ENCODE results near the gene COL18A1. TPM values are rescaled to one million over a fixed set of nuclear protein-coding genes. Genes with fewer than 3 reads are reported as not detected.

The COL18A1 gene
- total and polyA plus RNA-seq, 4 donors = 44.9 to 308 (median 232) TPM

DNA sequence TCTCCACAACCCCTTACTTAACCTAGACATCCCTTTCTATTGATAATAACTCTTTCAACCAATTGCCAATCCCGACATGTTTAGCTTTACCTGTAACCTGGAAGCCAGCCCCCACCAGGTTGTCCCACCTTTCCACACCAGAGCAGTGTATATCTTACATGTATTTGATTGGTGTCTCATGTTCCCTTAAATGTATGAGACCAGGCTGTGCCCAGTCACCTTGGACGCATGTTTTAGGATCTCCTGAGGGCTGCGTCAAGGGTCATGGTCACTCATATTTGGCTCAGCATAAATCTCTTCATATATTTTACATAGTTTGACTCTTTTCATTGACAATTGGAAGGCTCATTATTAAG, 142.6 kb downstream of the COL18A1 start:
- Histone ChIP-seq H3K36me3 (ENCODE audit: control insufficient read depth in 4 of 4, insufficient read depth in 3 of 4, low read depth in 1 of 4, low read length in 3 of 4) (no peaks in the 10 kb centered on the region), H3K9me3 (ENCODE audit: control insufficient read depth in 4 of 4, low read length in 3 of 4) (no peaks in the 10 kb centered on the region), H3K9ac (ENCODE audit: low read depth in 1 of 2, low read length in 2 of 2) (no peak overlapping the region), H3K4me3 (ENCODE audit: low read depth in 1 of 3, low read length in 3 of 3) (no peak overlapping the region), H3K4me1 (ENCODE audit: control insufficient read depth in 4 of 4, insufficient read depth in 4 of 4, low read length in 3 of 4) (peaks cover 0 to 3% (median 0%) of the 10 kb centered on the region in 4 donors), H3K27me3 (ENCODE audit: control insufficient read depth in 4 of 4, insufficient read depth in 4 of 4, low read length in 3 of 4) (no peaks in the 10 kb centered on the region), H3K27ac (ENCODE audit: low read depth in 1 of 2, low read length in 2 of 2) (no peak overlapping the region)
- no peak for DNase-seq (ENCODE audit: low spot score)
- WGBS = 94% methylated on average over 3 of the region's 3 CpGs
- TF ChIP-seq, protein P1, sequence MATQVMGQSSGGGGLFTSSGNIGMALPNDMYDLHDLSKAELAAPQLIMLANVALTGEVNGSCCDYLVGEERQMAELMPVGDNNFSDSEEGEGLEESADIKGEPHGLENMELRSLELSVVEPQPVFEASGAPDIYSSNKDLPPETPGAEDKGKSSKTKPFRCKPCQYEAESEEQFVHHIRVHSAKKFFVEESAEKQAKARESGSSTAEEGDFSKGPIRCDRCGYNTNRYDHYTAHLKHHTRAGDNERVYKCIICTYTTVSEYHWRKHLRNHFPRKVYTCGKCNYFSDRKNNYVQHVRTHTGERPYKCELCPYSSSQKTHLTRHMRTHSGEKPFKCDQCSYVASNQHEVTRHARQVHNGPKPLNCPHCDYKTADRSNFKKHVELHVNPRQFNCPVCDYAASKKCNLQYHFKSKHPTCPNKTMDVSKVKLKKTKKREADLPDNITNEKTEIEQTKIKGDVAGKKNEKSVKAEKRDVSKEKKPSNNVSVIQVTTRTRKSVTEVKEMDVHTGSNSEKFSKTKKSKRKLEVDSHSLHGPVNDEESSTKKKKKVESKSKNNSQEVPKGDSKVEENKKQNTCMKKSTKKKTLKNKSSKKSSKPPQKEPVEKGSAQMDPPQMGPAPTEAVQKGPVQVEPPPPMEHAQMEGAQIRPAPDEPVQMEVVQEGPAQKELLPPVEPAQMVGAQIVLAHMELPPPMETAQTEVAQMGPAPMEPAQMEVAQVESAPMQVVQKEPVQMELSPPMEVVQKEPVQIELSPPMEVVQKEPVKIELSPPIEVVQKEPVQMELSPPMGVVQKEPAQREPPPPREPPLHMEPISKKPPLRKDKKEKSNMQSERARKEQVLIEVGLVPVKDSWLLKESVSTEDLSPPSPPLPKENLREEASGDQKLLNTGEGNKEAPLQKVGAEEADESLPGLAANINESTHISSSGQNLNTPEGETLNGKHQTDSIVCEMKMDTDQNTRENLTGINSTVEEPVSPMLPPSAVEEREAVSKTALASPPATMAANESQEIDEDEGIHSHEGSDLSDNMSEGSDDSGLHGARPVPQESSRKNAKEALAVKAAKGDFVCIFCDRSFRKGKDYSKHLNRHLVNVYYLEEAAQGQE (IDR thresholded peaks at IDR 0.05) = no peak
- no peak for TF ChIP-seq RXRA (IDR thresholded peaks at IDR 0.05)
- TF ChIP-seq, protein P2, sequence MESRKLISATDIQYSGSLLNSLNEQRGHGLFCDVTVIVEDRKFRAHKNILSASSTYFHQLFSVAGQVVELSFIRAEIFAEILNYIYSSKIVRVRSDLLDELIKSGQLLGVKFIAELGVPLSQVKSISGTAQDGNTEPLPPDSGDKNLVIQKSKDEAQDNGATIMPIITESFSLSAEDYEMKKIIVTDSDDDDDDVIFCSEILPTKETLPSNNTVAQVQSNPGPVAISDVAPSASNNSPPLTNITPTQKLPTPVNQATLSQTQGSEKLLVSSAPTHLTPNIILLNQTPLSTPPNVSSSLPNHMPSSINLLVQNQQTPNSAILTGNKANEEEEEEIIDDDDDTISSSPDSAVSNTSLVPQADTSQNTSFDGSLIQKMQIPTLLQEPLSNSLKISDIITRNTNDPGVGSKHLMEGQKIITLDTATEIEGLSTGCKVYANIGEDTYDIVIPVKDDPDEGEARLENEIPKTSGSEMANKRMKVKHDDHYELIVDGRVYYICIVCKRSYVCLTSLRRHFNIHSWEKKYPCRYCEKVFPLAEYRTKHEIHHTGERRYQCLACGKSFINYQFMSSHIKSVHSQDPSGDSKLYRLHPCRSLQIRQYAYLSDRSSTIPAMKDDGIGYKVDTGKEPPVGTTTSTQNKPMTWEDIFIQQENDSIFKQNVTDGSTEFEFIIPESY (IDR thresholded peaks at IDR 0.05) = no peak
- TF ChIP-seq FOXA2 (IDR thresholded peaks at IDR 0.05) = no peak
- TF ChIP-seq, protein P3, sequence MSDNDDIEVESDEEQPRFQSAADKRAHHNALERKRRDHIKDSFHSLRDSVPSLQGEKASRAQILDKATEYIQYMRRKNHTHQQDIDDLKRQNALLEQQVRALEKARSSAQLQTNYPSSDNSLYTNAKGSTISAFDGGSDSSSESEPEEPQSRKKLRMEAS (IDR thresholded peaks at IDR 0.05) = no peak
- no peak for TF ChIP-seq HNF4G (IDR thresholded peaks at IDR 0.05)
- TF ChIP-seq HNF4A (conservative IDR thresholded peaks at IDR 0.05) = no peak
- no peak for TF ChIP-seq TAF1 (conservative IDR thresholded peaks at IDR 0.05)
- no peak for TF ChIP-seq FOXA1 (IDR thresholded peaks at IDR 0.05)
- TF ChIP-seq RAD21 (IDR thresholded peaks at IDR 0.05) = no peak

DNA sequence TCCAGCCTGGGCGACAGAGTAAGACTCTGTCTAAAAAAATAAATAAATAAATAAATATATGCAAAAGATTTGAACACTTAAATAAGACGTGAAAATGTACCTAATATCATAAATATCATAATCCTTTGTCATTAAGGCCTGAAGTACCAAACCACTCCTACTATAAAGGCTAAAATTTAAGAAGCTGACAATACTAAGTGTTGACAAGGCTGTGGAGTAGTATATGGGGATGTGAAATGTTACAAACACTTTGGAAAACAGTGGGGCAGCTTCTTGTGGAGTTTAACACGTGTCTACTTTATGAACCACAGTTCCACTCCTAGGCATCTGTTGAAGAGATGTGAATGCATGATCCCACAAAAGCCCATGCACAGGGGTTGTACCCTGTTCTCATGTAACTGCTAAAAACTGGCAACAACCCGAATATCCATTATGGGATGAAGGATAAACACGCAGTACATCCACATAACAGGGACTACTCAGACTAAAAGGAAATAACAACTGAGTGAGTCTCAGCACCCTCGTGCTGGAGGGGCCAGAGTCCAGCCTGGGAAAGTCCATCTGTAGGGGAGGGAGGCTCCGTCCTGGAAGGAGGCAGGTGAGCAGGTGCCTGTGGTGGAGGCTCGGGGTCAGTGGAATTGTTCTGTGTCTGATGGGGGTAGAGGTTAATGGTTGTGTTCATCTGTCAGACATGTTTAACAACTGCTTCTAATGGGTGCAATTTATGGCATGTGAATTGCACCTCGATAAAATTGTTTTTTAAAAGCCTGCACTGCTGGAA, 143.9 kb downstream of the COL18A1 start:
- WGBS = 79% methylated on average over 9 of the region's 9 CpGs
- Histone ChIP-seq H3K4me3 (ENCODE audit: low read depth in 1 of 3, low read length in 3 of 3) (no peak overlapping the region), H3K4me1 (ENCODE audit: control insufficient read depth in 4 of 4, insufficient read depth in 4 of 4, low read length in 3 of 4) (peaks cover 0 to 5% (median 0%) of the 10 kb centered on the region in 4 donors), H3K36me3 (ENCODE audit: control insufficient read depth in 4 of 4, insufficient read depth in 3 of 4, low read depth in 1 of 4, low read length in 3 of 4) (no peaks in the 10 kb centered on the region), H3K9me3 (ENCODE audit: control insufficient read depth in 4 of 4, low read length in 3 of 4) (no peaks in the 10 kb centered on the region), H3K27ac (ENCODE audit: low read depth in 1 of 2, low read length in 2 of 2) (no peak overlapping the region), H3K27me3 (ENCODE audit: control insufficient read depth in 4 of 4, insufficient read depth in 4 of 4, low read length in 3 of 4) (no peaks in the 10 kb centered on the region), H3K9ac (ENCODE audit: low read depth in 1 of 2, low read length in 2 of 2) (no peak overlapping the region)
- DNase-seq (ENCODE audit: low spot score) = no peak
- TF ChIP-seq, protein P4, sequence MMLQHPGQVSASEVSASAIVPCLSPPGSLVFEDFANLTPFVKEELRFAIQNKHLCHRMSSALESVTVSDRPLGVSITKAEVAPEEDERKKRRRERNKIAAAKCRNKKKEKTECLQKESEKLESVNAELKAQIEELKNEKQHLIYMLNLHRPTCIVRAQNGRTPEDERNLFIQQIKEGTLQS (IDR thresholded peaks at IDR 0.05) = no peak
- TF ChIP-seq FOXA2 (IDR thresholded peaks at IDR 0.05) (no peak), FOXA1 (IDR thresholded peaks at IDR 0.05) (no peak), GABPA (IDR thresholded peaks at IDR 0.05 in 1 of 2, conservative IDR thresholded peaks at IDR 0.05 in 1 of 2) (no peak), HNF4G (IDR thresholded peaks at IDR 0.05) (no peak), NR2F2 (IDR thresholded peaks at IDR 0.05) (no peak), HNF4A (conservative IDR thresholded peaks at IDR 0.05) (no peak), YY1 (IDR thresholded peaks at IDR 0.05) (no peak), JUND (IDR thresholded peaks at IDR 0.05) (no peak), RXRA (IDR thresholded peaks at IDR 0.05) (no peak), TAF1 (conservative IDR thresholded peaks at IDR 0.05) (no peak), SP1 (IDR thresholded peaks at IDR 0.05) (no peak)
- TF ChIP-seq, protein P5, sequence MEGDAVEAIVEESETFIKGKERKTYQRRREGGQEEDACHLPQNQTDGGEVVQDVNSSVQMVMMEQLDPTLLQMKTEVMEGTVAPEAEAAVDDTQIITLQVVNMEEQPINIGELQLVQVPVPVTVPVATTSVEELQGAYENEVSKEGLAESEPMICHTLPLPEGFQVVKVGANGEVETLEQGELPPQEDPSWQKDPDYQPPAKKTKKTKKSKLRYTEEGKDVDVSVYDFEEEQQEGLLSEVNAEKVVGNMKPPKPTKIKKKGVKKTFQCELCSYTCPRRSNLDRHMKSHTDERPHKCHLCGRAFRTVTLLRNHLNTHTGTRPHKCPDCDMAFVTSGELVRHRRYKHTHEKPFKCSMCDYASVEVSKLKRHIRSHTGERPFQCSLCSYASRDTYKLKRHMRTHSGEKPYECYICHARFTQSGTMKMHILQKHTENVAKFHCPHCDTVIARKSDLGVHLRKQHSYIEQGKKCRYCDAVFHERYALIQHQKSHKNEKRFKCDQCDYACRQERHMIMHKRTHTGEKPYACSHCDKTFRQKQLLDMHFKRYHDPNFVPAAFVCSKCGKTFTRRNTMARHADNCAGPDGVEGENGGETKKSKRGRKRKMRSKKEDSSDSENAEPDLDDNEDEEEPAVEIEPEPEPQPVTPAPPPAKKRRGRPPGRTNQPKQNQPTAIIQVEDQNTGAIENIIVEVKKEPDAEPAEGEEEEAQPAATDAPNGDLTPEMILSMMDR (IDR thresholded peaks at IDR 0.05; ENCODE audit: low read depth, low read length, missing input control) = no peak
- TF ChIP-seq, protein P1 (IDR thresholded peaks at IDR 0.05) = no peak
- TF ChIP-seq, protein P2 (IDR thresholded peaks at IDR 0.05) = no peak

Data from liver (tissue), 9 donors.